GM23248 (cell line): Measurements from ENCODE around the gene MYG1.

Experiments used
- EZH2 ChIP-seq: fragments of 200-600 bp; sonication (generic); IDR thresholded peaks from 2 replicates; pipeline ENCODE4 v1.6.1; 2018; ENCODE audit warnings: antibody characterized with exemption, mild to moderate bottlenecking; ENCODE audit not compliant: insufficient read depth, poor library complexity, severe bottlenecking
- EZH2phosphoT487 ChIP-seq: fragments of 200-600 bp; sonication (generic); IDR thresholded peaks from 2 replicates; pipeline ENCODE4 v1.6.1; 2018; ENCODE audit warnings: antibody characterized with exemption, moderate library complexity, mild to moderate bottlenecking, low read depth; ENCODE audit not compliant: insufficient read depth

DNA sequence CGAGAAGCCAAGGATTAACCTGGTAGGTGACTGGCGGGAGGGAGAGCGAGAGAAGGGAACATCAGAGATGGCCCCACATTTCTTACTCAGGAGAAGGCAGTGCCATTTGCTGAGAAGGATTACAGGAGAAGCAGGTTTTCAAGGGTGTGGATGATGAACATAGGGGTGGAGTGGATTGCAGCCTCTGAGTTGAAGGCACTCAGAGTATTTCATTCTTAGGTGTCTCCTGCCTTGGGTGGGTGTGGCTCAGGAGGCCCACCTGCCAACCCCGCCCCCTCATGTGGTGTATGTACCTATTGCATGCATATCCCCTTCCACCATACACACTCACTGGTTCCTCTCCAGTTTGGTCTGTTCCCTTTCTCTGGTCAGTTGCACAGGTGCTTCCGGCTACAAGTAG is 25.1 kb upstream of the MYG1 start:
- TF ChIP-seq EZH2phosphoT487 (no peak), EZH2 (no peak)
